ENCODE data around the gene ITPR3. TPM values are rescaled to one million over a fixed set of nuclear protein-coding genes. Genes with fewer than 3 reads are reported as not detected.

ITPR3 gene
- total and polyA plus RNA-seq, 2 of the 13 experiments (the other 11 are each of a cell fraction or from before 2014, with no cell fraction given) = 3.8 to 21.4 TPM

- Histone ChIP-seq H3K79me2 (ENCODE audit: insufficient read depth, low read length) (no peaks in the 10 kb centered on the region), H2AFZ (ENCODE audit: low read length) (no peak overlapping the region), H4K20me1 (ENCODE audit: insufficient read depth, low read length) (no peaks in the 10 kb centered on the region), H3K4me2 (ENCODE audit: low read depth, low read length) (no peak overlapping the region), H3K36me3 (replicated peaks in 1 of 2; ENCODE audit: control insufficient read depth in 1 of 2, insufficient read depth in 2 of 2, low read length in 2 of 2) (no peaks in the 10 kb centered on the region), H3K4me3 (replicated peaks in 1 of 3; ENCODE audit: insufficient read depth in 1 of 3, low read depth in 2 of 3, low read length in 3 of 3) (no peak overlapping the region), H3K9ac (ENCODE audit: insufficient read depth, low read depth, low read length) (no peak overlapping the region), H3K4me1 (ENCODE audit: insufficient read depth, low read length) (peaks cover 57% of the 10 kb centered on the region), H3K9me3 (ENCODE audit: low read length) (no peaks in the 10 kb centered on the region), H3K27me3 (ENCODE audit: control insufficient read depth in 1 of 2, insufficient read depth in 2 of 2, low read length in 2 of 2) (no peaks in the 10 kb centered on the region; a peak in 1 of 5 replicates), H3K27ac (ENCODE audit: extremely low read length, insufficient read depth, low read length) (no peak overlapping the region)
- in situ Hi-C loops (cut with HindIII; ENCODE audit: extremely low pct_ligation_motif_present, low pct_unique_long_range_greater_than_20kb) = no loop called here
- ChIA-PET CTCF (ENCODE audit: low intra/inter-chr PET ratio, low total read pairs) (interaction anchor here (1.7 to 2.0 kb wide), 2 partner anchors 17 to 26 kb away, joined by 7 to 24 read pairs; no protein-coding TSS in a partner anchor), POLR2A (interaction anchor here (1.7 to 3.1 kb wide), 3 partner anchors 13 to 27 kb away, joined by 6 to 25 read pairs (median 6); partner anchors contain the start of gene BAK1)
- FAIRE-seq (no peak), ATAC-seq (no peak), DNase-seq (ENCODE audit: low spot score) (no peak)
- intact Hi-C loops (cut with micrococcal nuclease; ENCODE audit: unreplicated experiment) = no loop called here
- TF ChIP-seq JUN (CRISPR knock-in tag; IDR thresholded peaks at IDR 0.05) = no peak
- TF ChIP-seq RCOR2 (CRISPR knock-in tag; IDR thresholded peaks at IDR 0.05) = no peak
- TF ChIP-seq FUBP1 (CRISPR knock-in tag; IDR thresholded peaks at IDR 0.05; ENCODE audit: borderline replicate concordance) = no peak
- TF ChIP-seq ZNF674 (CRISPR knock-in tag; IDR thresholded peaks at IDR 0.05; ENCODE audit: low read depth) = no peak
- TF ChIP-seq ZNF629 (CRISPR knock-in tag; conservative IDR thresholded peaks at IDR 0.05) = peak; percentile 36
- no peak for TF ChIP-seq ARNT (IDR thresholded peaks at IDR 0.05)
- TF ChIP-seq CEBPZ (IDR thresholded peaks at IDR 0.05; ENCODE audit: low read length) = no peak
- 92% methylated on average over 2 of the region's 2 CpGs for WGBS (ENCODE audit: low lambda C conversion rate)
- BruUV-seq (replicated peaks) = no TSS peak
Observed at GRCh38 chr6:33606642-33607041, 14.5 kb upstream of the ITPR3 start.

Data from HepG2 (cell line).